H1 (cell line): ENCODE measurements around the gene HSPA5. TPM values are rescaled to one million over a fixed set of nuclear protein-coding genes. Genes with fewer than 3 reads are reported as not detected.

Source experiments
- POU5F1 ChIP-seq: IDR thresholded peaks from 2 replicates; pipeline ENCODE4 v1.6.1; 2011; ENCODE audit warnings: low read depth, mild to moderate bottlenecking, low read length, moderate library complexity
- SP1 ChIP-seq: IDR thresholded peaks from 2 replicates; pipeline ENCODE4 v1.6.1; 2011; ENCODE audit warnings: low read depth, low read length
- SUZ12 ChIP-seq: fragments of 200-600 bp; sonication (generic); IDR thresholded peaks from 2 replicates; pipeline ENCODE4 v1.6.1; 2012; ENCODE audit warnings: mild to moderate bottlenecking, inconsistent platforms, low read length, moderate library complexity, mixed read lengths
- polyA plus RNA-seq, 7 experiments: library from polyadenylated mRNA; depleted of rRNA in 3 of 7; stranded (reverse) in 5 of 7; unstranded in 2 of 7; fragments of >200 nt in 5 of 7; fragments of 200-250 nt in 2 of 7; gene quantifications; 1 replicate in 5 of 7; 2 replicates in 1 of 7; 4 replicates in 1 of 7; pipeline versions ENCODE4 v1.2.1 to v1.2.3, GENCODE V29; 2011 to 2013; ENCODE audit warnings: missing spikeins in 2 of 7, mixed read lengths in 2 of 7
- total RNA-seq: library from RNA; stranded (reverse); fragmentation: NEBNext Ultra II Directional; extraction: Animal tissue kit (Norgen Biotek cat#: 25700); gene quantifications from 2 replicates; pipeline ENCODE4 v1.2.1, GENCODE V29; 2021

The HSPA5 gene
- total and polyA plus RNA-seq, 2 of the 8 experiments (the other 6 are each of a cell fraction or from before 2014, with no cell fraction given): 91.3 to 352 TPM

- TF ChIP-seq SP1 (no peak), SUZ12 (no peak), POU5F1 (no peak)
Observed at GRCh38 chr9:125238915-125239446, 2.2 kb downstream of the HSPA5 start (continued).
